H1 (cell line): ENCODE measurements around the gene TAF1B. TPM values are rescaled to one million over a fixed set of nuclear protein-coding genes. Genes with fewer than 3 reads are reported as not detected.

Experiments used
- CBX8 ChIP-seq: fragments of 300-800, 300-1000 bp; sonication (generic); IDR thresholded peaks from 2 replicates; pipeline ENCODE4 v1.7.1; 2016; ENCODE audit warnings: low read depth, low read length, borderline replicate concordance
- JUND ChIP-seq: IDR thresholded peaks from 2 replicates; pipeline ENCODE4 v1.6.1; 2011; ENCODE audit warnings: mild to moderate bottlenecking, improper control_type of control experiment, low read length
- RBBP5 ChIP-seq: IDR thresholded peaks from 2 replicates; pipeline ENCODE4 v1.7.1; 2012; ENCODE audit warnings: low read depth, mild to moderate bottlenecking, inconsistent platforms, low read length, moderate library complexity, borderline replicate concordance
- SP1 ChIP-seq: IDR thresholded peaks from 2 replicates; pipeline ENCODE4 v1.6.1; 2011; ENCODE audit warnings: low read depth, low read length
- TAF1 ChIP-seq: IDR thresholded peaks from 2 replicates; pipeline ENCODE4 v1.6.1; 2011; ENCODE audit warnings: mild to moderate bottlenecking, low read depth, low read length
- polyA plus RNA-seq, 7 experiments: library from polyadenylated mRNA; depleted of rRNA in 3 of 7; stranded (reverse) in 5 of 7; unstranded in 2 of 7; fragments of >200 nt in 5 of 7; fragments of 200-250 nt in 2 of 7; gene quantifications; 1 replicate in 5 of 7; 2 replicates in 1 of 7; 4 replicates in 1 of 7; pipeline versions ENCODE4 v1.2.1 to v1.2.3, GENCODE V29; 2011 to 2013; ENCODE audit warnings: missing spikeins in 2 of 7, mixed read lengths in 2 of 7
- total RNA-seq: library from RNA; stranded (reverse); fragmentation: NEBNext Ultra II Directional; extraction: Animal tissue kit (Norgen Biotek cat#: 25700); gene quantifications from 2 replicates; pipeline ENCODE4 v1.2.1, GENCODE V29; 2021
- TF ChIP-seq, protein P1 (sequence below): fragments of 300-600 bp; sonication (generic); IDR thresholded peaks from 2 replicates; pipeline ENCODE4 v1.7.1; 2012; ENCODE audit warnings: low read length, moderate library complexity, mild to moderate bottlenecking, inconsistent platforms; ENCODE audit not compliant: insufficient replicate concordance
- TF ChIP-seq, protein P2 (sequence below), 3 experiments: IDR thresholded peaks; 1 replicate in 2 of 3; 2 replicates in 1 of 3; pipeline versions ENCODE4 v1.5.1 to v1.6.1; 2011; ENCODE audit warnings: low read length in 3 of 3, mild to moderate bottlenecking in 3 of 3, inconsistent platforms in 2 of 3, low read depth in 1 of 3, moderate library complexity in 1 of 3; ENCODE audit not compliant: insufficient read depth in 1 of 3; ENCODE audit errors: control extremely low read depth in 1 of 3
- TF ChIP-seq, protein P3 (sequence below): IDR thresholded peaks from 2 replicates; pipeline ENCODE4 v1.6.1; 2012; ENCODE audit warnings: low read length, inconsistent platforms

TAF1B gene
- total and polyA plus RNA-seq, 2 of the 8 experiments (the other 6 are each of a cell fraction or from before 2014, with no cell fraction given): 6.6 to 25.2 TPM

DNA sequence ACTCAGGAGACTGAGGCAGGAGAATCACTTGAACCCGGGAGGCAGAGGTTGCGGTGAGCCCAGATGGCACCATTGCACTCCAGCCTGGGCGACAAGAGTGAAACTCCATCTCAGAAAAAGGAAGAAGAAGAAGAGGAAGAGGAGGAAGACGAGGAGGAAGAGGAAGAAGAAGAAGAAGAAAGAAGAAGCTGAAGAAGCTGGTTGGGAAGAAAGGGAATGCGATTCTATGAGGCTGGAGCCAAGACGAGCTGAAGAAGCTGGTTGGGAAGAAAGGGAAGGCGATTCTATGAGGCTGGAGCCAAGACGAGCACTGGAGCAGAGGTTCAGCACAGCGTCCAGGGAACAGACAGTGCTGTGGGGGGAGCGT, 30.3 kb upstream of the TAF1B start (continued):
- TF ChIP-seq, protein P1, sequence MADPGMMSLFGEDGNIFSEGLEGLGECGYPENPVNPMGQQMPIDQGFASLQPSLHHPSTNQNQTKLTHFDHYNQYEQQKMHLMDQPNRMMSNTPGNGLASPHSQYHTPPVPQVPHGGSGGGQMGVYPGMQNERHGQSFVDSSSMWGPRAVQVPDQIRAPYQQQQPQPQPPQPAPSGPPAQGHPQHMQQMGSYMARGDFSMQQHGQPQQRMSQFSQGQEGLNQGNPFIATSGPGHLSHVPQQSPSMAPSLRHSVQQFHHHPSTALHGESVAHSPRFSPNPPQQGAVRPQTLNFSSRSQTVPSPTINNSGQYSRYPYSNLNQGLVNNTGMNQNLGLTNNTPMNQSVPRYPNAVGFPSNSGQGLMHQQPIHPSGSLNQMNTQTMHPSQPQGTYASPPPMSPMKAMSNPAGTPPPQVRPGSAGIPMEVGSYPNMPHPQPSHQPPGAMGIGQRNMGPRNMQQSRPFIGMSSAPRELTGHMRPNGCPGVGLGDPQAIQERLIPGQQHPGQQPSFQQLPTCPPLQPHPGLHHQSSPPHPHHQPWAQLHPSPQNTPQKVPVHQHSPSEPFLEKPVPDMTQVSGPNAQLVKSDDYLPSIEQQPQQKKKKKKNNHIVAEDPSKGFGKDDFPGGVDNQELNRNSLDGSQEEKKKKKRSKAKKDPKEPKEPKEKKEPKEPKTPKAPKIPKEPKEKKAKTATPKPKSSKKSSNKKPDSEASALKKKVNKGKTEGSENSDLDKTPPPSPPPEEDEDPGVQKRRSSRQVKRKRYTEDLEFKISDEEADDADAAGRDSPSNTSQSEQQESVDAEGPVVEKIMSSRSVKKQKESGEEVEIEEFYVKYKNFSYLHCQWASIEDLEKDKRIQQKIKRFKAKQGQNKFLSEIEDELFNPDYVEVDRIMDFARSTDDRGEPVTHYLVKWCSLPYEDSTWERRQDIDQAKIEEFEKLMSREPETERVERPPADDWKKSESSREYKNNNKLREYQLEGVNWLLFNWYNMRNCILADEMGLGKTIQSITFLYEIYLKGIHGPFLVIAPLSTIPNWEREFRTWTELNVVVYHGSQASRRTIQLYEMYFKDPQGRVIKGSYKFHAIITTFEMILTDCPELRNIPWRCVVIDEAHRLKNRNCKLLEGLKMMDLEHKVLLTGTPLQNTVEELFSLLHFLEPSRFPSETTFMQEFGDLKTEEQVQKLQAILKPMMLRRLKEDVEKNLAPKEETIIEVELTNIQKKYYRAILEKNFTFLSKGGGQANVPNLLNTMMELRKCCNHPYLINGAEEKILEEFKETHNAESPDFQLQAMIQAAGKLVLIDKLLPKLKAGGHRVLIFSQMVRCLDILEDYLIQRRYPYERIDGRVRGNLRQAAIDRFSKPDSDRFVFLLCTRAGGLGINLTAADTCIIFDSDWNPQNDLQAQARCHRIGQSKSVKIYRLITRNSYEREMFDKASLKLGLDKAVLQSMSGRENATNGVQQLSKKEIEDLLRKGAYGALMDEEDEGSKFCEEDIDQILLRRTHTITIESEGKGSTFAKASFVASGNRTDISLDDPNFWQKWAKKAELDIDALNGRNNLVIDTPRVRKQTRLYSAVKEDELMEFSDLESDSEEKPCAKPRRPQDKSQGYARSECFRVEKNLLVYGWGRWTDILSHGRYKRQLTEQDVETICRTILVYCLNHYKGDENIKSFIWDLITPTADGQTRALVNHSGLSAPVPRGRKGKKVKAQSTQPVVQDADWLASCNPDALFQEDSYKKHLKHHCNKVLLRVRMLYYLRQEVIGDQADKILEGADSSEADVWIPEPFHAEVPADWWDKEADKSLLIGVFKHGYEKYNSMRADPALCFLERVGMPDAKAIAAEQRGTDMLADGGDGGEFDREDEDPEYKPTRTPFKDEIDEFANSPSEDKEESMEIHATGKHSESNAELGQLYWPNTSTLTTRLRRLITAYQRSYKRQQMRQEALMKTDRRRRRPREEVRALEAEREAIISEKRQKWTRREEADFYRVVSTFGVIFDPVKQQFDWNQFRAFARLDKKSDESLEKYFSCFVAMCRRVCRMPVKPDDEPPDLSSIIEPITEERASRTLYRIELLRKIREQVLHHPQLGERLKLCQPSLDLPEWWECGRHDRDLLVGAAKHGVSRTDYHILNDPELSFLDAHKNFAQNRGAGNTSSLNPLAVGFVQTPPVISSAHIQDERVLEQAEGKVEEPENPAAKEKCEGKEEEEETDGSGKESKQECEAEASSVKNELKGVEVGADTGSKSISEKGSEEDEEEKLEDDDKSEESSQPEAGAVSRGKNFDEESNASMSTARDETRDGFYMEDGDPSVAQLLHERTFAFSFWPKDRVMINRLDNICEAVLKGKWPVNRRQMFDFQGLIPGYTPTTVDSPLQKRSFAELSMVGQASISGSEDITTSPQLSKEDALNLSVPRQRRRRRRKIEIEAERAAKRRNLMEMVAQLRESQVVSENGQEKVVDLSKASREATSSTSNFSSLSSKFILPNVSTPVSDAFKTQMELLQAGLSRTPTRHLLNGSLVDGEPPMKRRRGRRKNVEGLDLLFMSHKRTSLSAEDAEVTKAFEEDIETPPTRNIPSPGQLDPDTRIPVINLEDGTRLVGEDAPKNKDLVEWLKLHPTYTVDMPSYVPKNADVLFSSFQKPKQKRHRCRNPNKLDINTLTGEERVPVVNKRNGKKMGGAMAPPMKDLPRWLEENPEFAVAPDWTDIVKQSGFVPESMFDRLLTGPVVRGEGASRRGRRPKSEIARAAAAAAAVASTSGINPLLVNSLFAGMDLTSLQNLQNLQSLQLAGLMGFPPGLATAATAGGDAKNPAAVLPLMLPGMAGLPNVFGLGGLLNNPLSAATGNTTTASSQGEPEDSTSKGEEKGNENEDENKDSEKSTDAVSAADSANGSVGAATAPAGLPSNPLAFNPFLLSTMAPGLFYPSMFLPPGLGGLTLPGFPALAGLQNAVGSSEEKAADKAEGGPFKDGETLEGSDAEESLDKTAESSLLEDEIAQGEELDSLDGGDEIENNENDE: no peak
- no peak for TF ChIP-seq RBBP5
- no peak for TF ChIP-seq SP1
- TF ChIP-seq JUND: no peak
- TF ChIP-seq CBX8: no peak
- TF ChIP-seq TAF1: no peak
- TF ChIP-seq, protein P2, sequence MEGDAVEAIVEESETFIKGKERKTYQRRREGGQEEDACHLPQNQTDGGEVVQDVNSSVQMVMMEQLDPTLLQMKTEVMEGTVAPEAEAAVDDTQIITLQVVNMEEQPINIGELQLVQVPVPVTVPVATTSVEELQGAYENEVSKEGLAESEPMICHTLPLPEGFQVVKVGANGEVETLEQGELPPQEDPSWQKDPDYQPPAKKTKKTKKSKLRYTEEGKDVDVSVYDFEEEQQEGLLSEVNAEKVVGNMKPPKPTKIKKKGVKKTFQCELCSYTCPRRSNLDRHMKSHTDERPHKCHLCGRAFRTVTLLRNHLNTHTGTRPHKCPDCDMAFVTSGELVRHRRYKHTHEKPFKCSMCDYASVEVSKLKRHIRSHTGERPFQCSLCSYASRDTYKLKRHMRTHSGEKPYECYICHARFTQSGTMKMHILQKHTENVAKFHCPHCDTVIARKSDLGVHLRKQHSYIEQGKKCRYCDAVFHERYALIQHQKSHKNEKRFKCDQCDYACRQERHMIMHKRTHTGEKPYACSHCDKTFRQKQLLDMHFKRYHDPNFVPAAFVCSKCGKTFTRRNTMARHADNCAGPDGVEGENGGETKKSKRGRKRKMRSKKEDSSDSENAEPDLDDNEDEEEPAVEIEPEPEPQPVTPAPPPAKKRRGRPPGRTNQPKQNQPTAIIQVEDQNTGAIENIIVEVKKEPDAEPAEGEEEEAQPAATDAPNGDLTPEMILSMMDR (IDR thresholded peaks at IDR 0.05; ENCODE audit: control extremely low read depth in 1 of 3, insufficient read depth in 1 of 3, low read depth in 1 of 3, low read length in 3 of 3): no peak
- TF ChIP-seq, protein P3, sequence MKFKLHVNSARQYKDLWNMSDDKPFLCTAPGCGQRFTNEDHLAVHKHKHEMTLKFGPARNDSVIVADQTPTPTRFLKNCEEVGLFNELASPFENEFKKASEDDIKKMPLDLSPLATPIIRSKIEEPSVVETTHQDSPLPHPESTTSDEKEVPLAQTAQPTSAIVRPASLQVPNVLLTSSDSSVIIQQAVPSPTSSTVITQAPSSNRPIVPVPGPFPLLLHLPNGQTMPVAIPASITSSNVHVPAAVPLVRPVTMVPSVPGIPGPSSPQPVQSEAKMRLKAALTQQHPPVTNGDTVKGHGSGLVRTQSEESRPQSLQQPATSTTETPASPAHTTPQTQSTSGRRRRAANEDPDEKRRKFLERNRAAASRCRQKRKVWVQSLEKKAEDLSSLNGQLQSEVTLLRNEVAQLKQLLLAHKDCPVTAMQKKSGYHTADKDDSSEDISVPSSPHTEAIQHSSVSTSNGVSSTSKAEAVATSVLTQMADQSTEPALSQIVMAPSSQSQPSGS: no peak
